Heart right ventricle (tissue), 16 donors: ENCODE data around the gene PRC1. TPM values are rescaled to one million over a fixed set of nuclear protein-coding genes. Genes with fewer than 3 reads are reported as not detected.

ENCODE experiments used
- ATAC-seq, 8 donors: fragments of 200-7000 bp; cut with Tn5 transposase; one replicate each; pipeline ENCODE4 v1.9.1; 2020; ENCODE audit warnings: mild to moderate bottlenecking in 8 of 8, moderate library complexity in 8 of 8, moderate number of reproducible peaks in 1 of 8
- DNase-seq, 2 donors: peaks; one replicate each; pipeline ENCODE4 v3.0.0-alpha.2; 2020
- H3K27ac ChIP-seq, 10 donors: fragments of 200-600 bp; sonication (generic) in 2 of 10; one replicate each; pipeline versions ENCODE4 v1.5.0 to v1.8.0; 2020 to 2022; ENCODE audit warnings: mild to moderate bottlenecking in 3 of 10
- H3K27me3 ChIP-seq, 7 donors: fragments of 200-600 bp; one replicate each; pipeline ENCODE4 v1.8.0; 2021 to 2022; ENCODE audit warnings: mild to moderate bottlenecking in 2 of 7
- H3K36me3 ChIP-seq, 9 donors: fragments of 200-600 bp; sonication (generic) in 1 of 9; one replicate each; pipeline versions ENCODE4 v1.5.0 to v1.8.0; 2020 to 2022; ENCODE audit warnings: mild to moderate bottlenecking in 2 of 9
- H3K4me1 ChIP-seq, 9 donors: fragments of 200-600 bp; sonication (generic) in 1 of 9; one replicate each; pipeline versions ENCODE4 v1.5.0 to v1.8.0; 2020 to 2022; ENCODE audit warnings: mild to moderate bottlenecking in 4 of 9
- H3K4me3 ChIP-seq, 10 donors: fragments of 200-600 bp; sonication (generic) in 2 of 10; one replicate each; pipeline versions ENCODE4 v1.5.0 to v1.8.0; 2020 to 2022; ENCODE audit warnings: mild to moderate bottlenecking in 7 of 10, moderate library complexity in 2 of 10
- H3K9me3 ChIP-seq, 11 donors: fragments of 200-600 bp in 10 of 11; sonication (generic) in 2 of 11; one replicate each; pipeline versions ENCODE4 v1.5.0 to v1.8.0; 2013 to 2022; ENCODE audit warnings: mild to moderate bottlenecking in 2 of 11, control low read depth in 1 of 11, moderate library complexity in 1 of 11
- CTCF ChIP-seq, 9 donors: fragments of 200-600 bp; sonication (generic) in 2 of 9; IDR thresholded peaks; one replicate each; pipeline versions ENCODE4 v1.5.0 to v1.8.0; 2021 to 2022; ENCODE audit warnings: antibody characterized with exemption in 9 of 9, mild to moderate bottlenecking in 5 of 9, moderate library complexity in 1 of 9
- WGBS, 2 donors: extraction: QIAGEN DNeasy Blood & Tissue Kit; methylation state at CpG; one replicate each; pipeline ENCODE4 v1.1.7; 2013; ENCODE audit warnings: inconsistent platforms in 1 of 2; 5-methylcytosine and 5-hydroxymethylcytosine counted together
- intact Hi-C, 10 donors: fragments of 100-400 bp; cut with DNase I; formaldehyde crosslinking; loops; one replicate each; pipeline versions ENCODE4 v1.11.1 to v1.14.2; 2022
- polyA plus RNA-seq, 2 donors: library from polyadenylated mRNA; stranded (reverse); fragments of 200-250 nt; gene quantifications; one replicate each; pipeline ENCODE4 v1.2.3, GENCODE V29; 2013
- total RNA-seq, 10 donors: library from RNA; stranded (reverse); fragmentation: NEBNext Ultra II Directional in 3 of 10; extraction: Animal tissue kit (Norgen Biotek cat#: 25700) in 3 of 10; gene quantifications; one replicate each; pipeline versions ENCODE4 v1.2.1 to v1.2.4, GENCODE V29; 2021 to 2023
- donor health status: Arrhythmogenic right ventricular cardiomyopathy.
- donor health status: ischemic (EF 13 %, LVEDD 7.1; RV severe dilation, severe dysfunction).
- donor health status: healthy with polysubstance abuse.
- donor health status: DM: no; HTN: yes; CAD: no.
- donor health status: DM: no; HTN: no; CAD: no.
- donor health status: ischemic (EF 25% LVEDD 6.9; RV normal size, moderate dysfunction).
- donor health status: ischemic (EF 25% LVEDD 5.7; RV mildly dilated, moderate dysfunction).
- donor health status: healthy.
- donor health status: DM: yes; HTN: yes; CAD: no.
- donor health status: Ischemic cardiomyopathy.
- donor health status: ischemic (EF 35%, LVEDD 5.7; RV mildly dilated, moderate dysfunction).
- donor health status: nonischemic (EF 11% LVEDD 7.7; RV severe dilation, severe dysfunction).
- donor health status: DM: yes; HTN: yes; CAD: no.
- donor health status: PGD.
- donor health status: ischemic (EF 29% LVEDD 5.4; RV normal size, mild dysfunction).
- donor health status: nonischemic (EF 23%, LVEDD 6.1; RV moderate dilation, normal function).

Gene PRC1
- total and polyA plus RNA-seq, 12 donors: 2.1 to 16.2 (median 4.6) TPM

- Histone ChIP-seq H3K4me1 (peaks cover 0 to 2% (median 0%) of the 10 kb centered on the region in 9 donors), H3K27me3 (no peaks in the 10 kb centered on the region), H3K27ac (no peak overlapping the region), H3K9me3 (no peaks in the 10 kb centered on the region), H3K36me3 (peaks cover 0 to 97% (median 6%) of the 10 kb centered on the region in 9 donors), H3K4me3 (no peak overlapping the region)
- no peak for ATAC-seq
- intact Hi-C loops: loop anchor here in 2 of 10 donors (10.0 kb wide), 2 partner anchors 59 to 69 kb away; partner anchors contain the start of gene VPS33B (in 1 of the 2)
- no peak for TF ChIP-seq CTCF (IDR thresholded peaks at IDR 0.05)
- DNase-seq: no peak
- WGBS, 2 donors: 85 to 91% methylated on average over 9 of the region's 9 CpGs
These were observed 28.1 kb downstream of the PRC1 start for GRCh38 chr15:90966262-90966661.

GRCh38 chr15:90962021-90962420 lies 32.3 kb downstream of the PRC1 start:
- intact Hi-C loops: loop anchor here in 2 of 10 donors (10.0 kb wide), 2 partner anchors 63 to 73 kb away; partner anchors contain the start of gene VPS33B (in 1 of the 2)
- no peak for TF ChIP-seq CTCF (IDR thresholded peaks at IDR 0.05)
- H3K36me3 ChIP-seq: peaks cover 0 to 72% (median 6%) of the 10 kb centered on the region in 9 donors
- H3K4me1 ChIP-seq: peaks cover 0 to 38% (median 21%) of the 10 kb centered on the region in 9 donors
- no peak for DNase-seq
- H3K9me3 ChIP-seq: no peaks in the 10 kb centered on the region
- WGBS, 2 donors: 86 to 93% methylated on average over 4 of the region's 4 CpGs
- no peak for ATAC-seq
- H3K27me3 ChIP-seq: no peaks in the 10 kb centered on the region
- no peak overlapping the region for H3K4me3 ChIP-seq
- no peak overlapping the region for H3K27ac ChIP-seq

GRCh38 chr15:90960298-90961091 lies 33.8 kb downstream of the PRC1 start:
- peak in 1 of 8 donors; percentile 2 for ATAC-seq
- Histone ChIP-seq H3K9me3 (no peaks in the 10 kb centered on the region), H3K27ac (peak overlapping the region in 6 of 10 donors; percentile 18 to 62 (median 44)), H3K36me3 (peaks cover 0 to 56% (median 6%) of the 10 kb centered on the region in 9 donors), H3K4me1 (peaks cover 0 to 52% (median 29%) of the 10 kb centered on the region in 9 donors), H3K4me3 (no peak overlapping the region), H3K27me3 (no peaks in the 10 kb centered on the region)
- no peak for TF ChIP-seq CTCF (IDR thresholded peaks at IDR 0.05)
- DNase-seq: no peak
- intact Hi-C loops: loop anchor here in 2 of 10 donors (10.0 kb wide), 2 partner anchors 64 to 74 kb away; partner anchors contain the start of gene VPS33B (in 1 of the 2)
- WGBS, 2 donors: 73 to 74% methylated on average over 20 of the region's 20 CpGs

GRCh38 chr15:90959894-90960293 lies 34.4 kb downstream of the PRC1 start:
- intact Hi-C loops: loop anchor here (1.0 to 10.0 kb wide), 11 partner anchors 32 to 312 kb away; partner anchors contain the start of genes PRC1 (in 2 of the 10) and VPS33B (in 2 of the 10)
- Histone ChIP-seq H3K4me1 (peaks cover 0 to 56% (median 32%) of the 10 kb centered on the region in 9 donors), H3K36me3 (peaks cover 0 to 50% (median 6%) of the 10 kb centered on the region in 9 donors), H3K9me3 (no peaks in the 10 kb centered on the region), H3K4me3 (no peak overlapping the region), H3K27me3 (no peaks in the 10 kb centered on the region), H3K27ac (peak overlapping the region in 6 of 10 donors; percentile 13 to 67 (median 44))
- DNase-seq (peak; percentile 68 to 74), ATAC-seq (peak; percentile 49 to 87 (median 72))
- 41 to 54% methylated on average over 5 of the region's 5 CpGs for WGBS, 2 donors
- no peak for TF ChIP-seq CTCF (IDR thresholded peaks at IDR 0.05)
